Hepatocyte (in vitro differentiated cells): ENCODE data around the gene NEK10. TPM values are rescaled to one million over a fixed set of nuclear protein-coding genes. Genes with fewer than 3 reads are reported as not detected.
"Not testable (repeated sequence)": the region's sequence is repeated elsewhere in the genome, so short reads cannot be mapped to it uniquely, and the experiment has no call there.

Experiments
- DNase-seq: peaks from one replicate; pipeline ENCODE4 v3.0.0-alpha.2; 2016; ENCODE audit warnings: low spot score
- H2AFZ ChIP-seq: fragments of 200-600 bp; sonication (generic); 2 replicates; pipeline ENCODE4 v1.6.0; 2016; ENCODE audit warnings: antibody characterized with exemption, mild to moderate bottlenecking
- H3K27ac ChIP-seq: fragments of 200-600 bp; sonication (generic); 2 replicates; pipeline ENCODE4 v1.5.1; 2016; ENCODE audit warnings: mild to moderate bottlenecking
- H3K27me3 ChIP-seq: fragments of 200-600 bp; sonication (generic); 2 replicates; pipeline ENCODE4 v1.6.1; 2016
- H3K36me3 ChIP-seq: fragments of 200-600 bp; sonication (generic); replicated peaks from 2 replicates; pipeline ENCODE4 v1.5.1; 2016; ENCODE audit warnings: low read depth; ENCODE audit not compliant: insufficient read depth
- H3K4me1 ChIP-seq: fragments of 200-600 bp; sonication (generic); 2 replicates; pipeline ENCODE4 v1.5.1; 2016; ENCODE audit warnings: mild to moderate bottlenecking, moderate library complexity; ENCODE audit not compliant: insufficient read depth
- H3K4me2 ChIP-seq: fragments of 200-600 bp; sonication (generic); 2 replicates; pipeline ENCODE4 v1.6.0; 2016
- H3K4me3 ChIP-seq: fragments of 200-600 bp; sonication (generic); 2 replicates; pipeline ENCODE4 v1.5.1; 2016; ENCODE audit warnings: mild to moderate bottlenecking
- H3K79me2 ChIP-seq: fragments of 200-600 bp; sonication (generic); 2 replicates; pipeline ENCODE4 v1.6.0; 2017; ENCODE audit warnings: mild to moderate bottlenecking
- H3K9me2 ChIP-seq: fragments of 200-600 bp; sonication (generic); replicated peaks from 2 replicates; pipeline ENCODE4 v1.6.0; 2017; ENCODE audit warnings: mild to moderate bottlenecking; ENCODE audit not compliant: insufficient read depth
- H3K9me3 ChIP-seq: fragments of 200-600 bp; sonication (generic); 2 replicates; pipeline ENCODE4 v1.5.1; 2016; ENCODE audit warnings: low read depth, mild to moderate bottlenecking
- H4K20me1 ChIP-seq: fragments of 200-600 bp; sonication (generic); 2 replicates; pipeline ENCODE4 v1.6.0; 2016; ENCODE audit warnings: mild to moderate bottlenecking; ENCODE audit not compliant: insufficient read depth, poor library complexity, severe bottlenecking
- CTCF ChIP-seq: fragments of 200-600 bp; sonication (generic); IDR thresholded peaks from 2 replicates; pipeline ENCODE4 v1.5.1; 2016; ENCODE audit warnings: antibody characterized with exemption, mild to moderate bottlenecking; ENCODE audit not compliant: poor library complexity
- EZH2 ChIP-seq: fragments of 200-600 bp; sonication (generic); IDR thresholded peaks from 2 replicates; pipeline ENCODE4 v1.6.1; 2016; ENCODE audit warnings: antibody characterized with exemption, mild to moderate bottlenecking, borderline replicate concordance
- EZH2phosphoT487 ChIP-seq: fragments of 200-600 bp; sonication (generic); IDR thresholded peaks from one replicate; pipeline ENCODE4 v1.6.1; 2018; ENCODE audit warnings: antibody characterized with exemption, mild to moderate bottlenecking, low read depth, moderate library complexity; ENCODE audit not compliant: unreplicated experiment, severe bottlenecking
- WGBS: methylation state at CpG from one replicate; pipeline ENCODE4 v1.1.6; 2016; ENCODE audit warnings: low lambda C conversion rate; ENCODE audit errors: missing lambda C conversion rate; 5-methylcytosine and 5-hydroxymethylcytosine counted together
- polyA plus RNA-seq: library from polyadenylated mRNA; unstranded; fragments of >200 nt; fragmentation: Nextera tagmentation; extraction: Ambion mirVana; gene quantifications from 2 replicates; pipeline ENCODE4 v1.2.1, GENCODE V29; 2016
- total RNA-seq: library from RNA; depleted of rRNA; stranded (reverse); fragments of >200 nt; gene quantifications from 2 replicates; pipeline ENCODE4 v1.2.3, GENCODE V29; 2014

NEK10 gene
- total and polyA plus RNA-seq, 2 experiments from 2014 or later: 0.13 to 2.0 TPM

DNA sequence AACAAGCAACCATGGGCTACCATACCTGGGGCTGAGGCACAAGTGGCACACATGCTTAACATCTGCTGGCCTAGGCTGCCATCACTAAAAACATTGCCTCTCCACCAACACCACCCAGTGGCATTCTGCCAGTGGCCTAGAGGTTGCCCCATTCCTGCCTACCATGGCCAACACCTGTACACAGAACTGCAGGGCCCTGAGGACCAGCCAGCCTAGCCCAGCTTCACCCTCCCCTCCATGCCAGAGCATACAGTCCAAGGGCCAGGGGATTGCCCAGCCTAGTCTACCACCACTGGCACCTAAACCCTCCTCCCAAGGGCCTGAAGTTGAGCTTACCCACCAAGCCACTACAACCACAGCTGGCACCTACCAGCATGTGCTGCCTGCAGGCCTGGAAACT, 35.3 kb downstream of the NEK10 start:
- H4K20me1 ChIP-seq: no peaks in the 10 kb centered on the region

GRCh38 chr3:27328982-27329762, 40.0 kb downstream of the NEK10 start:
- H3K79me2 ChIP-seq, DNase-seq, H3K36me3 ChIP-seq, H3K4me1 ChIP-seq, H2AFZ ChIP-seq, H3K27me3 ChIP-seq, H3K9me3 ChIP-seq, H3K9me2 ChIP-seq, H3K4me2 ChIP-seq, H4K20me1 ChIP-seq, H3K4me3 ChIP-seq, H3K27ac ChIP-seq: not testable (repeated sequence)
- WGBS: 92% methylated on average over 4 of the region's 4 CpGs

More for the DNA sequence above, 35.3 kb downstream of the NEK10 start:
- Histone ChIP-seq H3K9me3 (no peaks in the 10 kb centered on the region), H2AFZ (no peak overlapping the region), H3K4me1 (no peaks in the 10 kb centered on the region), H3K36me3 (no peaks in the 10 kb centered on the region), H3K27ac (no peak overlapping the region), H3K4me3 (no peak overlapping the region), H3K9me2 (no peaks in the 10 kb centered on the region), H3K79me2 (no peaks in the 10 kb centered on the region), H3K4me2 (no peak overlapping the region), H3K27me3 (no peaks in the 10 kb centered on the region)
- no peak for DNase-seq
- TF ChIP-seq EZH2phosphoT487 (no peak), CTCF (no peak), EZH2 (no peak)

DNA sequence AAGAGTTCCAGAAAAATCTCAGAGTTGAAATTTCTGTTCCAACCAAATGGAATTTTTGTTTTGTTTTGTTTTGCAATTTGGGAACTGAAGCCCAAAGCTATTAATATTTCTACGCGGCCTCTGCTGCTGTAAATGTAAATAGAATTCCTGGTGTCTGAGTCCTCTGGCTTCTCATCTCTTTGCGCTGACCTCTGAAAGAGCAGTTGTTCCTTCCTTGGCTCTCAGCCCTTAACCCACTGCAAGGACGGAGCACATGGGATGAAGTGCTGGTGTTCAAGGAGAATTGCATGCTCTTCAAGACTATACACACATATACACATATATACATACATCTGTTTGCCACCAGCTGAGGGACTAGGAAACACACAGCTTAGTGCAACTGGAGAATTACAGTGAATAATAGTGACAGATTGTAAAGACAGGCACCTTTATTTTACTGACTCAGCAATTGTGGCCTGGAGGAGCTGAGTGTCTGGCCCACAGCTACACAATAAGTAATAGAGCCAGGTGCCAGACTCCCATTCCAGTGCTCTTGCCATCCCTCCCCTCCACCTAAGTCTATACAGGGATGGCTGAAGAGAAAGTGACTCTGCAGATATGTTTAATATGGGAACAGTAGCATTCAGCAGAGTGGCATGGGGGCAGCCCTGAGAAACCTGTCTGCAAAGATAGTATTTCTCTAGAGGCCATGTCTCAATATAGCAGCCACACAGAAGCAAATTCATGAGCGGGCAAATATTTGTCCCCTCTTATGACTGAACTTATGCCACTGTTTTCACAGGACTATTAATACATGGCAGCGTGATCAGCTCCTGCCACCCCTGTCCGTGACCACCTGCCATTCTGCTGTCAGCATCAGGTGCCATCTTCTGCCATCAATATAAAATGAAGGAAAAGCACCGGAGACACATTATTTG, 42.3 kb downstream of the NEK10 start:
- WGBS: 82% methylated on average over 8 of the region's 8 CpGs
- Histone ChIP-seq H2AFZ (no peak overlapping the region), H3K27me3 (no peaks in the 10 kb centered on the region), H3K4me2 (no peak overlapping the region), H3K9me2 (no peaks in the 10 kb centered on the region), H3K79me2 (no peaks in the 10 kb centered on the region), H3K4me1 (no peaks in the 10 kb centered on the region), H4K20me1 (no peaks in the 10 kb centered on the region), H3K27ac (no peak overlapping the region), H3K4me3 (no peak overlapping the region), H3K9me3 (no peaks in the 10 kb centered on the region), H3K36me3 (no peaks in the 10 kb centered on the region)
- DNase-seq: peak; percentile 23
- no peak for TF ChIP-seq CTCF
- no peak for TF ChIP-seq EZH2phosphoT487
- no peak for TF ChIP-seq EZH2

- no peaks in the 10 kb centered on the region for H3K27me3 ChIP-seq
- H4K20me1 ChIP-seq: no peaks in the 10 kb centered on the region
- H3K4me1 ChIP-seq: no peaks in the 10 kb centered on the region
- WGBS: 88% methylated on average over 1 of the region's 1 CpG
- no peaks in the 10 kb centered on the region for H3K9me3 ChIP-seq
- no peak overlapping the region for H3K4me2 ChIP-seq
- H3K9me2 ChIP-seq: no peaks in the 10 kb centered on the region
- no peaks in the 10 kb centered on the region for H3K36me3 ChIP-seq
- no peak overlapping the region for H3K27ac ChIP-seq
- H3K79me2 ChIP-seq: no peaks in the 10 kb centered on the region
- no peak for TF ChIP-seq EZH2phosphoT487
- no peak for TF ChIP-seq CTCF
- TF ChIP-seq EZH2: no peak
- no peak for DNase-seq
- H2AFZ ChIP-seq: no peak overlapping the region
- H3K4me3 ChIP-seq: no peak overlapping the region
Measured at GRCh38 chr3:27326202-27326601, 43.0 kb downstream of the NEK10 start.
